Measurements from ENCODE around the gene ZNF143. TPM values are rescaled to one million over a fixed set of nuclear protein-coding genes. Genes with fewer than 3 reads are reported as not detected.
A peak's percentile ranks its signal among the peaks of the same experiment; 100 is the strongest.

Gene ZNF143
- total and polyA plus RNA-seq, 11 donors, result 7.9 to 32.3 (median 22.0) TPM

GRCh38 chr11:9462806-9463537 is 2.2 kb downstream of the ZNF143 start:
- TF ChIP-seq CTCF (IDR thresholded peaks at IDR 0.05), result no peak
- no peak for TF ChIP-seq POLR2A (IDR thresholded peaks at IDR 0.05)
- no peaks in the 10 kb centered on the region for H3K36me3 ChIP-seq
- DNase-seq, result no peak
- no peak for ATAC-seq
- H3K27ac ChIP-seq, result peak overlapping the region in 5 of 12 donors; percentile 4 to 100 (median 98)
- intact Hi-C loops (cut with DNase I), result loop anchor here in 4 of 10 donors (5.0 to 10.0 kb wide), 6 partner anchors 109 to 496 kb away; partner anchors contain the start of genes TMEM41B (in 2 of the 4), DENND5A (in 1 of the 4) and WEE1 (in 1 of the 4)
- peaks cover 0 to 27% (median 20%) of the 10 kb centered on the region in 12 donors for H3K4me1 ChIP-seq
- no peak overlapping the region for H3K4me3 ChIP-seq
- whole genome bisulfite sequencing, 4 donors, result 87 to 93% (median 90%) methylated on average over 8 of the region's 8 CpGs
- no peaks in the 10 kb centered on the region for H3K9me3 ChIP-seq
- no peaks in the 10 kb centered on the region for H3K27me3 ChIP-seq

- Histone ChIP-seq H3K4me3 (no peak overlapping the region), H3K27ac (no peak overlapping the region), H3K9me3 (no peaks in the 10 kb centered on the region), H3K27me3 (no peaks in the 10 kb centered on the region), H3K36me3 (peaks cover 0 to 60% (median 44%) of the 10 kb centered on the region in 9 donors), H3K4me1 (no peaks in the 10 kb centered on the region)
- TF ChIP-seq POLR2A (IDR thresholded peaks at IDR 0.05) (no peak), CTCF (IDR thresholded peaks at IDR 0.05) (no peak)
- intact Hi-C loops (cut with DNase I), result no loop called here
- DNase-seq (no peak), ATAC-seq (no peak)
- 86 to 94% (median 92%) methylated on average over 4 of the region's 4 CpGs for WGBS, 4 donors
These were observed 10.0 kb downstream of the ZNF143 start for GRCh38 chr11:9470765-9471164.

GRCh38 chr11:9473408-9473807 is 12.6 kb downstream of the ZNF143 start:
- intact Hi-C loops (cut with DNase I), result no loop called here
- H3K27ac ChIP-seq, result no peak overlapping the region
- no peak overlapping the region for H3K4me3 ChIP-seq
- H3K36me3 ChIP-seq, result peaks cover 0 to 79% (median 67%) of the 10 kb centered on the region in 9 donors
- ATAC-seq (no peak), DNase-seq (no peak)
- no peaks in the 10 kb centered on the region for H3K9me3 ChIP-seq
- TF ChIP-seq POLR2A (IDR thresholded peaks at IDR 0.05) (no peak), CTCF (IDR thresholded peaks at IDR 0.05) (no peak)
- no peaks in the 10 kb centered on the region for H3K27me3 ChIP-seq
- no peaks in the 10 kb centered on the region for H3K4me1 ChIP-seq

- Histone ChIP-seq H3K27ac (no peak overlapping the region), H3K4me1 (no peaks in the 10 kb centered on the region), H3K27me3 (no peaks in the 10 kb centered on the region), H3K36me3 (peaks cover 0 to 93% (median 82%) of the 10 kb centered on the region in 9 donors), H3K4me3 (no peak overlapping the region), H3K9me3 (no peaks in the 10 kb centered on the region)
- WGBS, 4 donors, result 76 to 93% (median 85%) methylated on average over 2 of the region's 2 CpGs
- no peak for DNase-seq
- intact Hi-C loops (cut with DNase I), result no loop called here
- no peak for ATAC-seq
- no peak for TF ChIP-seq POLR2A (IDR thresholded peaks at IDR 0.05)
- no peak for TF ChIP-seq CTCF (IDR thresholded peaks at IDR 0.05)
These were observed 19.1 kb downstream of the ZNF143 start for GRCh38 chr11:9479899-9480298.
